HEK293 (cell line): Measurements from ENCODE around the gene CACNA1S.

Source experiments
- EGR2 ChIP-seq: fragments of 450-650 bp; formaldehyde crosslinking; IDR thresholded peaks from 2 replicates; pipeline ENCODE4 v1.5.1; 2016; ENCODE audit warnings: low read depth, missing biosample characterization, missing genetic modification characterization
- GLIS1 ChIP-seq: fragments of 450-650 bp; formaldehyde crosslinking; IDR thresholded peaks from 2 replicates; pipeline ENCODE4 v1.5.1; 2016; ENCODE audit warnings: missing biosample characterization, missing genetic modification characterization
- KLF10 ChIP-seq: fragments of 450-650 bp; IDR thresholded peaks from 2 replicates; pipeline ENCODE4 v1.5.1; 2018; ENCODE audit warnings: missing biosample characterization, mild to moderate bottlenecking, missing genetic modification characterization
- KLF8 ChIP-seq: fragments of 450-650 bp; formaldehyde crosslinking; IDR thresholded peaks from 2 replicates; pipeline ENCODE4 v1.5.1; 2016; ENCODE audit warnings: missing biosample characterization, missing genetic modification characterization
- REPIN1 ChIP-seq: fragments of 450-650 bp; formaldehyde crosslinking; IDR thresholded peaks from 2 replicates; pipeline ENCODE4 v1.5.1; 2017; ENCODE audit warnings: missing biosample characterization, missing genetic modification characterization, low read depth
- SCRT2 ChIP-seq: fragments of 450-650 bp; formaldehyde crosslinking; IDR thresholded peaks from 2 replicates; pipeline ENCODE4 v1.5.1; 2016; ENCODE audit warnings: missing biosample characterization, missing genetic modification characterization
- SETDB1 ChIP-seq: IDR thresholded peaks from one replicate; pipeline ENCODE4 v1.6.1; 2017; ENCODE audit warnings: mild to moderate bottlenecking, low read length, moderate library complexity, mixed read lengths; ENCODE audit not compliant: insufficient read length
- SP7 ChIP-seq: fragments of 450-650 bp; formaldehyde crosslinking; IDR thresholded peaks from 2 replicates; pipeline ENCODE4 v1.5.1; 2016; ENCODE audit warnings: missing biosample characterization, missing genetic modification characterization
- ZBTB21 ChIP-seq: fragments of 450-650 bp; formaldehyde crosslinking; IDR thresholded peaks from 2 replicates; pipeline ENCODE4 v1.5.1; 2017; ENCODE audit warnings: missing biosample characterization, missing genetic modification characterization
- ZNF112 ChIP-seq: fragments of 450-650 bp; formaldehyde crosslinking; IDR thresholded peaks from 2 replicates; pipeline ENCODE4 v1.5.0; 2017; ENCODE audit warnings: missing biosample characterization, missing genetic modification characterization
- ZNF138 ChIP-seq: fragments of 450-650 bp; formaldehyde crosslinking; IDR thresholded peaks from 2 replicates; pipeline ENCODE4 v1.5.1; 2016; ENCODE audit warnings: missing biosample characterization, missing genetic modification characterization, borderline replicate concordance
- ZNF169 ChIP-seq: fragments of 450-650 bp; formaldehyde crosslinking; IDR thresholded peaks from 2 replicates; pipeline ENCODE4 v1.5.1; 2016; ENCODE audit warnings: missing biosample characterization, missing genetic modification characterization
- ZNF184 ChIP-seq: fragments of 450-650 bp; IDR thresholded peaks from 2 replicates; pipeline ENCODE4 v1.5.1; 2018; ENCODE audit warnings: missing biosample characterization, mild to moderate bottlenecking, missing genetic modification characterization
- ZNF280D ChIP-seq: fragments of 450-650 bp; formaldehyde crosslinking; IDR thresholded peaks from 2 replicates; pipeline ENCODE4 v1.5.1; 2016; ENCODE audit warnings: missing biosample characterization, missing genetic modification characterization
- ZNF324 ChIP-seq: fragments of 450-650 bp; formaldehyde crosslinking; IDR thresholded peaks from 2 replicates; pipeline ENCODE4 v1.5.1; 2016; ENCODE audit warnings: missing biosample characterization, missing genetic modification characterization
- ZNF341 ChIP-seq: fragments of 450-650 bp; formaldehyde crosslinking; IDR thresholded peaks from 2 replicates; pipeline ENCODE4; 2016; ENCODE audit warnings: low read depth, missing biosample characterization, missing genetic modification characterization
- ZNF366 ChIP-seq: fragments of 450-650 bp; formaldehyde crosslinking; conservative IDR thresholded peaks from 2 replicates; pipeline ENCODE4 v1.5.1; 2016; ENCODE audit warnings: missing biosample characterization, missing genetic modification characterization
- ZNF394 ChIP-seq: fragments of 450-650 bp; formaldehyde crosslinking; IDR thresholded peaks from 2 replicates; pipeline ENCODE4 v1.5.1; 2016; ENCODE audit warnings: missing biosample characterization, missing genetic modification characterization, mild to moderate bottlenecking, moderate library complexity, borderline replicate concordance
- ZNF501 ChIP-seq: fragments of 450-650 bp; formaldehyde crosslinking; IDR thresholded peaks from 2 replicates; pipeline ENCODE4 v1.5.1; 2016; ENCODE audit warnings: missing biosample characterization, missing genetic modification characterization
- ZNF596 ChIP-seq: fragments of 450-650 bp; IDR thresholded peaks from 2 replicates; pipeline ENCODE4 v1.5.0; 2018; ENCODE audit warnings: missing biosample characterization, mild to moderate bottlenecking, missing genetic modification characterization, moderate library complexity
- ZNF600 ChIP-seq: fragments of 450-650 bp; formaldehyde crosslinking; IDR thresholded peaks from 2 replicates; pipeline ENCODE4 v1.5.1; 2016; ENCODE audit warnings: missing biosample characterization, missing genetic modification characterization
- ZNF660 ChIP-seq: fragments of 450-650 bp; IDR thresholded peaks from 2 replicates; pipeline ENCODE4 v1.5.1; 2018; ENCODE audit warnings: missing biosample characterization, mild to moderate bottlenecking, missing genetic modification characterization
- ZNF677 ChIP-seq: fragments of 450-650 bp; IDR thresholded peaks from 2 replicates; pipeline ENCODE4 v1.5.0; 2018; ENCODE audit warnings: missing biosample characterization, mild to moderate bottlenecking, missing genetic modification characterization, moderate library complexity
- ZSCAN23 ChIP-seq: fragments of 450-650 bp; formaldehyde crosslinking; IDR thresholded peaks from 2 replicates; pipeline ENCODE4 v1.5.1; 2016; ENCODE audit warnings: missing biosample characterization, missing genetic modification characterization
- ZSCAN30 ChIP-seq: fragments of 450-650 bp; IDR thresholded peaks from 2 replicates; pipeline ENCODE4 v1.5.1; 2018; ENCODE audit warnings: missing biosample characterization, mild to moderate bottlenecking, missing genetic modification characterization, moderate library complexity
- ZSCAN4 ChIP-seq: fragments of 450-650 bp; formaldehyde crosslinking; IDR thresholded peaks from 2 replicates; pipeline ENCODE4 v1.5.1; 2017; ENCODE audit warnings: missing biosample characterization, missing genetic modification characterization
- TF ChIP-seq, protein P1 (sequence below): fragments of 450-650 bp; formaldehyde crosslinking; optimal IDR thresholded peaks from 2 replicates; pipeline ENCODE3; 2016; ENCODE audit warnings: missing biosample characterization, mild to moderate bottlenecking, missing genetic modification characterization
- TF ChIP-seq, protein P2 (sequence below): fragments of 450-650 bp; formaldehyde crosslinking; IDR thresholded peaks from 2 replicates; pipeline ENCODE4 v1.5.1; 2017; ENCODE audit warnings: missing biosample characterization, missing genetic modification characterization
- TF ChIP-seq, protein P3 (sequence below): fragments of 450-650 bp; formaldehyde crosslinking; IDR thresholded peaks from 2 replicates; pipeline ENCODE4 v1.5.1; 2016; ENCODE audit warnings: missing biosample characterization, missing genetic modification characterization
- TF ChIP-seq, protein P4 (sequence below): fragments of 450-650 bp; formaldehyde crosslinking; IDR thresholded peaks from 2 replicates; pipeline ENCODE4 v1.5.1; 2016; ENCODE audit warnings: missing biosample characterization, missing genetic modification characterization

CACNA1S gene

GRCh38 chr1:201153474-201154388 lies 41.5 kb upstream of the CACNA1S start (continued):
- TF ChIP-seq, protein P1, sequence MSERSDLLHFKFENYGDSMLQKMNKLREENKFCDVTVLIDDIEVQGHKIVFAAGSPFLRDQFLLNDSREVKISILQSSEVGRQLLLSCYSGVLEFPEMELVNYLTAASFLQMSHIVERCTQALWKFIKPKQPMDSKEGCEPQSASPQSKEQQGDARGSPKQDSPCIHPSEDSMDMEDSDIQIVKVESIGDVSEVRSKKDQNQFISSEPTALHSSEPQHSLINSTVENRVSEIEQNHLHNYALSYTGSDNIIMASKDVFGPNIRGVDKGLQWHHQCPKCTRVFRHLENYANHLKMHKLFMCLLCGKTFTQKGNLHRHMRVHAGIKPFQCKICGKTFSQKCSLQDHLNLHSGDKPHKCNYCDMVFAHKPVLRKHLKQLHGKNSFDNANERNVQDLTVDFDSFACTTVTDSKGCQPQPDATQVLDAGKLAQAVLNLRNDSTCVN (tag by site-specific recombination): peak; percentile 78
- TF ChIP-seq KLF8 (tag by site-specific recombination): peak; percentile 43; the same call in 1 of the 2 replicates
- no peak for TF ChIP-seq ZNF184
- TF ChIP-seq, protein P2, sequence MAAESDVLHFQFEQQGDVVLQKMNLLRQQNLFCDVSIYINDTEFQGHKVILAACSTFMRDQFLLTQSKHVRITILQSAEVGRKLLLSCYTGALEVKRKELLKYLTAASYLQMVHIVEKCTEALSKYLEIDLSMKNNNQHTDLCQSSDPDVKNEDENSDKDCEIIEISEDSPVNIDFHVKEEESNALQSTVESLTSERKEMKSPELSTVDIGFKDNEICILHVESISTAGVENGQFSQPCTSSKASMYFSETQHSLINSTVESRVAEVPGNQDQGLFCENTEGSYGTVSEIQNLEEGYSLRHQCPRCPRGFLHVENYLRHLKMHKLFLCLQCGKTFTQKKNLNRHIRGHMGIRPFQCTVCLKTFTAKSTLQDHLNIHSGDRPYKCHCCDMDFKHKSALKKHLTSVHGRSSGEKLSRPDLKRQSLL (tag by site-specific recombination): peak; percentile 70; the same call in 1 of the 2 replicates
- no peak; the same call in 1 of the 2 replicates for TF ChIP-seq ZNF366 (tag by site-specific recombination)
- 0 out of 2 replicates have a peak, but pooled peaks have one; percentile 37 for TF ChIP-seq ZNF324 (tag by site-specific recombination)
- TF ChIP-seq SP7 (tag by site-specific recombination): no peak
- no peak for TF ChIP-seq SCRT2 (tag by site-specific recombination)
- no peak for TF ChIP-seq ZNF169 (tag by site-specific recombination)
- TF ChIP-seq ZNF341 (tag by site-specific recombination): peak; percentile 68
- no peak for TF ChIP-seq ZNF112 (tag by site-specific recombination)
- TF ChIP-seq ZSCAN4 (tag by site-specific recombination): no peak
- no peak for TF ChIP-seq ZNF596 (tag by site-specific recombination)
- TF ChIP-seq ZNF138 (tag by site-specific recombination): no peak
- peak; percentile 66 for TF ChIP-seq ZNF501 (tag by site-specific recombination)
- TF ChIP-seq ZBTB21: no peak
- TF ChIP-seq EGR2 (tag by site-specific recombination): 0 out of 2 replicates have a peak, but pooled peaks have one; percentile 25
- TF ChIP-seq ZNF660: no peak
- no peak for TF ChIP-seq REPIN1 (tag by site-specific recombination)
- TF ChIP-seq ZNF677 (tag by site-specific recombination): no peak
- TF ChIP-seq ZSCAN23 (tag by site-specific recombination): no peak
- TF ChIP-seq GLIS1 (tag by site-specific recombination): no peak
- TF ChIP-seq ZNF280D (tag by site-specific recombination): no peak
- TF ChIP-seq, protein P3, sequence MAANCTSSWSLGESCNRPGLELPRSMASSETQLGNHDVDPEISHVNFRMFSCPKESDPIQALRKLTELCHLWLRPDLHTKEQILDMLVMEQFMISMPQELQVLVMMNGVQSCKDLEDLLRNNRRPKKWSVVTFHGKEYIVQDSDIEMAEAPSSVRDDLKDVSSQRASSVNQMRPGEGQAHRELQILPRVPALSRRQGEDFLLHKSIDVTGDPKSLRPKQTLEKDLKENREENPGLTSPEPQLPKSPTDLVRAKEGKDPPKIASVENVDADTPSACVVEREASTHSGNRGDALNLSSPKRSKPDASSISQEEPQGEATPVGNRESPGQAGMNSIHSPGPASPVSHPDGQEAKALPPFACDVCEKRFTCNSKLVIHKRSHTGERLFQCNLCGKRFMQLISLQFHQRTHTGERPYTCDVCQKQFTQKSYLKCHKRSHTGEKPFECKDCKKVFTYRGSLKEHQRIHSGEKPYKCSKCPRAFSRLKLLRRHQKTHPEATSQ: 0 out of 2 replicates have a peak, but pooled peaks have one; percentile 11
- TF ChIP-seq ZSCAN30 (tag by site-specific recombination): peak; percentile 48; the same call in 1 of the 2 replicates
- no peak for TF ChIP-seq SETDB1
- TF ChIP-seq, protein P4, sequence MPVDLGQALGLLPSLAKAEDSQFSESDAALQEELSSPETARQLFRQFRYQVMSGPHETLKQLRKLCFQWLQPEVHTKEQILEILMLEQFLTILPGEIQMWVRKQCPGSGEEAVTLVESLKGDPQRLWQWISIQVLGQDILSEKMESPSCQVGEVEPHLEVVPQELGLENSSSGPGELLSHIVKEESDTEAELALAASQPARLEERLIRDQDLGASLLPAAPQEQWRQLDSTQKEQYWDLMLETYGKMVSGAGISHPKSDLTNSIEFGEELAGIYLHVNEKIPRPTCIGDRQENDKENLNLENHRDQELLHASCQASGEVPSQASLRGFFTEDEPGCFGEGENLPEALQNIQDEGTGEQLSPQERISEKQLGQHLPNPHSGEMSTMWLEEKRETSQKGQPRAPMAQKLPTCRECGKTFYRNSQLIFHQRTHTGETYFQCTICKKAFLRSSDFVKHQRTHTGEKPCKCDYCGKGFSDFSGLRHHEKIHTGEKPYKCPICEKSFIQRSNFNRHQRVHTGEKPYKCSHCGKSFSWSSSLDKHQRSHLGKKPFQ: no peak
- TF ChIP-seq KLF10 (tag by site-specific recombination): no peak
- TF ChIP-seq ZNF600 (tag by site-specific recombination): no peak; the same call in 1 of the 2 replicates
- TF ChIP-seq ZNF394 (tag by site-specific recombination): 0 out of 2 replicates have a peak, but pooled peaks have one; percentile 15
